CD4-positive, alpha-beta T cell (primary cell): ENCODE measurements around the gene POLR3GL. TPM values are rescaled to one million over a fixed set of nuclear protein-coding genes. Genes with fewer than 3 reads are reported as not detected.

Experiments used
- ATAC-seq: fragments of 200-7000 bp; cut with Tn5 transposase; one replicate; pipeline ENCODE4 v1.10.0; 2022; ENCODE audit warnings: mild to moderate bottlenecking; ENCODE audit not compliant: poor library complexity
- CTCF ChIA-PET: fragments of 350-600 bp; sonication (Branson Sonifier 250); formaldehyde crosslinking; loops from one replicate; lab custom pipeline; 2021; ENCODE audit warnings: antibody characterized with exemption, inconsistent platforms; lab: Charles Lee
- POLR2A ChIA-PET: fragments of 350-600 bp; sonication (Branson Sonifier 250); formaldehyde crosslinking; loops from one replicate; lab custom pipeline; 2021; ENCODE audit warnings: antibody characterized with exemption, inconsistent platforms; lab: Charles Lee
- DNase-seq, 14 experiments: peaks; one replicate each; pipeline ENCODE4 v3.0.0-alpha.2; 2013 to 2020; ENCODE audit warnings: mixed read lengths in 2 of 14
- H3K27ac ChIP-seq, 2 donors: one replicate each; pipeline versions ENCODE4 v1.5.1 to v1.7.0; 2013; ENCODE audit warnings: low read length in 2 of 2, low read depth in 1 of 2, mild to moderate bottlenecking in 1 of 2
- H3K27me3 ChIP-seq, 2 experiments: 1 replicate in 1 of 2; 2 replicates in 1 of 2; pipeline versions ENCODE4 v1.6.1 to v1.7.0; 2013; ENCODE audit warnings: low read length in 2 of 2, control low read depth in 1 of 2, mild to moderate bottlenecking in 1 of 2, moderate library complexity in 1 of 2; ENCODE audit not compliant: insufficient read depth in 2 of 2, control insufficient read depth in 1 of 2
- H3K36me3 ChIP-seq: one replicate; pipeline ENCODE4 v1.6.1; 2013; ENCODE audit warnings: low read length, control low read depth; ENCODE audit not compliant: insufficient read depth
- H3K4me1 ChIP-seq: one replicate; pipeline ENCODE4 v1.6.1; 2013; ENCODE audit warnings: low read length, control low read depth; ENCODE audit not compliant: insufficient read depth
- H3K4me3 ChIP-seq: one replicate; pipeline ENCODE4 v1.5.1; 2013; ENCODE audit warnings: mild to moderate bottlenecking, low read length, moderate library complexity
- H3K9me3 ChIP-seq, 2 experiments: 1 replicate in 1 of 2; 2 replicates in 1 of 2; pipeline versions ENCODE4 v1.6.1 to v1.7.0; 2013; ENCODE audit warnings: low read length in 2 of 2, mild to moderate bottlenecking in 2 of 2, control low read depth in 1 of 2, moderate library complexity in 1 of 2; ENCODE audit not compliant: control insufficient read depth in 1 of 2, insufficient read depth in 1 of 2
- H3K27ac Mint-ChIP-seq: one replicate; pipeline ENCODE4 v1.8.0; 2020; ENCODE audit warnings: mixed read lengths
- H3K27me3 Mint-ChIP-seq: one replicate; pipeline ENCODE4 v1.8.0; 2021; ENCODE audit warnings: mixed read lengths
- H3K36me3 Mint-ChIP-seq: one replicate; pipeline ENCODE4 v1.8.0; 2021; ENCODE audit warnings: low read depth, mixed read lengths
- H3K4me1 Mint-ChIP-seq: one replicate; pipeline ENCODE4 v1.8.0; 2021; ENCODE audit warnings: low read depth, mixed read lengths
- H3K4me3 Mint-ChIP-seq: one replicate; pipeline ENCODE4 v1.8.0; 2020; ENCODE audit warnings: mild to moderate bottlenecking, mixed read lengths
- H3K9me3 Mint-ChIP-seq: one replicate; pipeline ENCODE4 v1.8.0; 2020; ENCODE audit warnings: mixed read lengths
- CTCF ChIP-seq: fragments of 200-600 bp; IDR thresholded peaks from one replicate; pipeline ENCODE4 v1.8.0; 2022; ENCODE audit warnings: antibody characterized with exemption, mild to moderate bottlenecking
- intact Hi-C, 2 experiments: fragments of 100-400 bp; cut with DNase I in 1 of 2; cut with micrococcal nuclease in 1 of 2; formaldehyde crosslinking; loops; one replicate each; pipeline versions ENCODE4 v1.15.1 to v1.9.0; 2023 to 2025; cut with DNase I, micrococcal nuclease
- total RNA-seq, 174 experiments: library from RNA in 2 of 174; stranded (reverse) in 2 of 174; gene quantifications; one replicate each; pipeline ENCODE4 v1.2.3 and lab custom pipeline; 2021 to 2026

Gene POLR3GL
- total RNA-seq, 2 experiments from 2014 or later = 17.2 to 17.8 TPM

- intact Hi-C loops = no loop called here
- Histone ChIP-seq H3K27me3 (no peaks in the 10 kb centered on the region), H3K4me1 (peaks cover 40% of the 10 kb centered on the region), H3K9me3 (no peaks in the 10 kb centered on the region), H3K27ac (peak overlapping the region; percentile 42 to 43), H3K36me3 (peaks cover 41% of the 10 kb centered on the region), H3K4me3 (peak overlapping the region; percentile 61)
- no peak for DNase-seq
- H3K36me3 Mint-ChIP-seq = peaks cover 67% of the 10 kb centered on the region
- ChIA-PET POLR2A (interaction anchor here (0.9 to 11.8 kb wide), 11 partner anchors 8 to 134 kb away, joined by 3 to 625 read pairs (median 8); partner anchors contain the start of genes ANKRD34A, LIX1L, PEX11B and PIAS3), CTCF (interaction anchor here (0.6 to 6.3 kb wide), 3 partner anchors 14 to 16 kb away, joined by 4 to 61 read pairs (median 7); no protein-coding TSS in a partner anchor)
- H3K27me3 Mint-ChIP-seq = no peaks in the 10 kb centered on the region
- TF ChIP-seq CTCF = no peak
- H3K27ac Mint-ChIP-seq = peak overlapping the region; percentile 95
- peaks cover 70% of the 10 kb centered on the region for H3K4me1 Mint-ChIP-seq
- no peak for ATAC-seq
- H3K4me3 Mint-ChIP-seq = peak overlapping the region; percentile 95
- H3K9me3 Mint-ChIP-seq = no peaks in the 10 kb centered on the region
Observed at GRCh38 chr1:145992958-145993617, 28.6 kb downstream of the POLR3GL start.

GRCh38 chr1:145993618-145994390 is 29.3 kb downstream of the POLR3GL start:
- Histone ChIP-seq H3K4me3 (peak overlapping the region; percentile 61), H3K4me1 (peaks cover 41% of the 10 kb centered on the region), H3K9me3 (no peaks in the 10 kb centered on the region), H3K27ac (peak overlapping the region; percentile 42 to 91), H3K27me3 (no peaks in the 10 kb centered on the region), H3K36me3 (peaks cover 41% of the 10 kb centered on the region)
- peak overlapping the region; percentile 95 for H3K4me3 Mint-ChIP-seq
- no peak for TF ChIP-seq CTCF
- peaks cover 68% of the 10 kb centered on the region for H3K36me3 Mint-ChIP-seq
- H3K27ac Mint-ChIP-seq = peak overlapping the region; percentile 95
- no peaks in the 10 kb centered on the region for H3K27me3 Mint-ChIP-seq
- no peaks in the 10 kb centered on the region for H3K9me3 Mint-ChIP-seq
- H3K4me1 Mint-ChIP-seq = peaks cover 72% of the 10 kb centered on the region
- intact Hi-C loops = loop anchor here in 1 of 2 experiments (2.0 kb wide), 1 partner anchor 13 kb away; no protein-coding TSS in a partner anchor
- ATAC-seq = no peak
- peak in 1 of 14 experiments; percentile 37 for DNase-seq
- ChIA-PET CTCF (interaction anchor here (0.6 to 6.3 kb wide), 5 partner anchors 13 to 66 kb away, joined by 3 to 61 read pairs (median 4); partner anchors contain the start of gene RBM8A), POLR2A (interaction anchor here (0.9 to 11.8 kb wide), 12 partner anchors 9 to 135 kb away, joined by 3 to 625 read pairs (median 10); partner anchors contain the start of genes ANKRD34A, LIX1L, PEX11B and PIAS3)
